ENCODE results near the gene DRAXIN.

The DRAXIN gene

GRCh38 chr1:11650331-11650991 lies 41.0 kb upstream of the DRAXIN start:
- Histone ChIP-seq H3K36me3 (ENCODE audit: insufficient read depth) (no peaks in the 10 kb centered on the region), H3K27ac (no peak overlapping the region), H4K20me1 (ENCODE audit: insufficient read depth) (no peaks in the 10 kb centered on the region), H2AFZ (ENCODE audit: low read depth) (peak overlapping the region; percentile 89), H3K27me3 (ENCODE audit: insufficient read depth, low read depth) (no peaks in the 10 kb centered on the region), H3K79me2 (ENCODE audit: insufficient read depth, low read depth) (no peaks in the 10 kb centered on the region), H3K4me2 (peak overlapping the region; percentile 85), H3K9ac (0 out of 2 replicates have a peak overlapping the region, but pooled peaks have one; percentile 25), H3K4me1 (ENCODE audit: low read depth, poor library complexity, severe bottlenecking) (peaks cover 8% of the 10 kb centered on the region), H3K4me3 (IDR thresholded peaks at IDR 0.05; ENCODE audit: insufficient read depth, low read depth, low read length) (no peak overlapping the region)
- peak; percentile 58 for TF ChIP-seq CTCF (conservative IDR thresholded peaks at IDR 0.05; ENCODE audit: low read depth, low read length)

DNA sequence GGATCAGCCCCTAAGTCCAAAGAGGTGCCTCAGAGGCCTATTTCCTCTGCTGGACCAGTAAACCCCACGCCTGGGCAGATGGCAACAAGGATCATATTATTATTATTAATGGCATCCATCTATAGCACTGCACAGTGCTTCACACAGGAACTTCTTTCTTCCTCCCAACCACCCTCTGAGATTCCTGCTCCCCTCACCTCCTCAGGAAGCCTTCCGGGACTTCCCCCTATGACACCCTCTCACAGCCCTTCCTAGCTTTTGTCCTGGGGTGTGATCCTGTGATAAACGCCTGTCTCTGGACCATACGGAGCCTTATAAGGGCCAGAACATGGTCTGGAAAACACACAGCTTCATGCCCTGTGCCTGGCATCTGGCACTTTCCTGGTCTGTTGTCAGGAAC lies 40.5 kb upstream of the DRAXIN start:
- H3K9ac ChIP-seq, result 0 out of 2 replicates have a peak overlapping the region, but pooled peaks have one; percentile 25
- H3K79me2 ChIP-seq (ENCODE audit: insufficient read depth, low read depth), result no peaks in the 10 kb centered on the region
- TF ChIP-seq CTCF (conservative IDR thresholded peaks at IDR 0.05; ENCODE audit: low read depth, low read length), result no peak
- peaks cover 8% of the 10 kb centered on the region for H3K4me1 ChIP-seq (ENCODE audit: low read depth, poor library complexity, severe bottlenecking)
- H4K20me1 ChIP-seq (ENCODE audit: insufficient read depth), result no peaks in the 10 kb centered on the region
- peak overlapping the region; percentile 85 for H3K4me2 ChIP-seq
- H3K36me3 ChIP-seq (ENCODE audit: insufficient read depth), result no peaks in the 10 kb centered on the region
- no peak overlapping the region for H3K27ac ChIP-seq
- H3K27me3 ChIP-seq (ENCODE audit: insufficient read depth, low read depth), result no peaks in the 10 kb centered on the region
- no peak overlapping the region for H3K4me3 ChIP-seq (IDR thresholded peaks at IDR 0.05; ENCODE audit: insufficient read depth, low read depth, low read length)
- peak overlapping the region; percentile 89; the same call in 1 of the 2 replicates for H2AFZ ChIP-seq (ENCODE audit: low read depth)

DNA sequence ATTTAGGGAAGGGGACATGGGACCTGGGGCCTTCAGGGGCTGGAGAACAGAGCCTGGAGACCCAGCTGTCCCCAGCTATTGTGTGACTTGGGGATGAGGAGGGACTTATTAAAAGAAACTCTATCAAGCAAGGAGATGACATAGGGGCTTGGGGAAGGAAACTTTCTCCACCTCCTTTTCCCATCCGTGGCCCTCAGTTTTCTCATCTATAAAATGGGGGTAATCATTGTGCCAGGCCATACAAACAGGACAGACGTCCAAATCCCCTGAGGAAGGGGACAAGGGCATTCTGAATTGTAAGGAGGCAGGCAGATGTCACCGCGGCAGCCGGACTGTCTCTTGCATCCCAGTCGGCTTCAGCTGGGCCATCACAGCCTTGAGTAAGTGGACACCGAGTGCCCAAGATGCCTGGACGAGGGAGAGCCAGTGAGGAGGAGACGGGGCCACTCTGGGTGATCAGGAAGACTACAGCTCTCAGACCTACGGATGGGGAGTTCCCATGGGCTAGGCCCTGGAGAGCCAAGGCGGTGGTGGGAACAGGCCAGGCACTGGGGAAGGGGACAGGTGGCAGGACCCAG lies 39.2 kb upstream of the DRAXIN start:
- H3K27ac ChIP-seq, result no peak overlapping the region
- no peak overlapping the region for H3K9ac ChIP-seq
- peaks cover 8% of the 10 kb centered on the region for H3K4me1 ChIP-seq (ENCODE audit: low read depth, poor library complexity, severe bottlenecking)
- no peaks in the 10 kb centered on the region for H3K27me3 ChIP-seq (ENCODE audit: insufficient read depth, low read depth)
- H3K4me2 ChIP-seq, result no peak overlapping the region
- no peaks in the 10 kb centered on the region for H3K36me3 ChIP-seq (ENCODE audit: insufficient read depth)
- TF ChIP-seq CTCF (conservative IDR thresholded peaks at IDR 0.05; ENCODE audit: low read depth, low read length), result no peak
- no peak overlapping the region for H3K4me3 ChIP-seq (IDR thresholded peaks at IDR 0.05; ENCODE audit: insufficient read depth, low read depth, low read length)
- no peak overlapping the region for H2AFZ ChIP-seq (ENCODE audit: low read depth)
- H4K20me1 ChIP-seq (ENCODE audit: insufficient read depth), result no peaks in the 10 kb centered on the region
- H3K79me2 ChIP-seq (ENCODE audit: insufficient read depth, low read depth), result no peaks in the 10 kb centered on the region

DNA sequence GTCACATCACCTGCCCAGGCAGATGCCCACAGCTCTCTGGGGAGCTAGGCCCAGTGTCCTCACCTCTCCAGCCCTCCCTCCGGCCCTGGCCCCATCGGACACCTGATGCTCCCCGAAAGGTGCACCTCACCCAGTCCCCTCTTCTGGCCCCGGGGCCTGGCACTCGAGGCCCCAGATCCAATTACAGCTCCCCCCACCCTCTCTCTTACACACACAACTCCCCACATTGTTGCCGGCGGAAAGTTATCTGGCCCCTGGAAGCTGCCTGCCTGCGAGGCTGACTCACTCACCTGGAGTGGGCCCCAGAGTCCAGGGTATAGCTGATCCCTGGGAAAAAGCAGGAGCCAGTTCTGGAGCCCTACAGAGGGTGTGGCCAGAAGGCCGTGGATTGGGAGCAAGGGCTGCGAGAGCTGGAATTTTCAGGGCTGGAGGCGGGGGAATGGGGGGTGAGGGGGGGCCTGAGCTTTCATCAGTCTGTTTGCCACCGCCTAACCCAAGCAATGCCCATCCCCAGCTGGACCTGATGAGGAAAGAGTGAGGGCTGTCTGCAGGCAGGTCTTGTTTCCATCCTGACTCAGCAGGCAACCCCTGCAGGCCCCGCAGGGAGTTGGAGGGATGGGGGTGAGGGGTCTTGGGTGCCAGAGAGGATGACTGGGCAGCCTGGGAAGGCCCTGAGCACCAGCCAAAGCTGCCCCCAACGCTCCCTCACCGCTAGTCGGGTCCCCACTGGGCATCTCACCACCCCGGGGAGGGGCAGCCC lies 38.2 kb upstream of the DRAXIN start:
- no peaks in the 10 kb centered on the region for H4K20me1 ChIP-seq (ENCODE audit: insufficient read depth)
- peaks cover 8% of the 10 kb centered on the region for H3K4me1 ChIP-seq (ENCODE audit: low read depth, poor library complexity, severe bottlenecking)
- no peak overlapping the region for H2AFZ ChIP-seq (ENCODE audit: low read depth)
- H3K79me2 ChIP-seq (ENCODE audit: insufficient read depth, low read depth), result no peaks in the 10 kb centered on the region
- no peaks in the 10 kb centered on the region for H3K36me3 ChIP-seq (ENCODE audit: insufficient read depth)
- H3K4me2 ChIP-seq, result no peak overlapping the region
- TF ChIP-seq CTCF (conservative IDR thresholded peaks at IDR 0.05; ENCODE audit: low read depth, low read length), result no peak
- H3K27me3 ChIP-seq (ENCODE audit: insufficient read depth, low read depth), result no peaks in the 10 kb centered on the region
- no peak overlapping the region for H3K27ac ChIP-seq
- no peak overlapping the region for H3K9ac ChIP-seq
- no peak overlapping the region for H3K4me3 ChIP-seq (IDR thresholded peaks at IDR 0.05; ENCODE audit: insufficient read depth, low read depth, low read length)

Data from KMS-11 (cell line).